ENCODE measurements around the gene HSD3B2.

The HSD3B2 gene

DNA sequence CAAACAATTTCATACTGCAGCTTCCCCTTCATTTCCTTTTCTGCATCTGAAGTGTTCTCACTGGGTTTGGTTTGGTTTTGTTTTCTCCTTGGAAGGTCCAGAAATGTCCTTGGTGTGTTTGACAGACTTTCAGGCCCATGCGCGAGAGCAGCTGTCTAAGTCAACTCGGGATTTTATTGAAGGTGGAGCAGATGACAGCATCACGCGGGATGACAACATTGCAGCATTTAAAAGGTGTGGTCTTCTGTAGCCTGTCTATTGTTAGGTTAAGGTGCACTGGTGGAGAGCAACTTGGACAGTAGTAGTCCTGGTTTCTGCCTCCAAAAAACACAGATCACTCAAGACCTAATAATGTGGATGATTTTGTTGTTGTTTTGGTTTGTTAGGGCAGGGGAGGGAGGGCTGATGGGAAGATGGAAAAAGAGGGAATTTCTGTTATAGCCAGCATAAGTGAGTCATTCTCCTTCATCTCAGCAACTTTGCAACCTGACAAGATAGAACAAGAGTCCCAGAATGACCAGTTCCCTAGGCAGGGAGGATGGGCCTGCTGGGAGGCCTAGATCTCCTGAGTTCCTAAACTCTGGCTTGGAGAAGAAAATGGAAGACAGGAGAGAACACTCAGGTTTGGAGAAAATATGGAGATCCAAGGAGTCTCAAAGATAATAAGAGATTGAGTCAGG, 33.8 kb upstream of the HSD3B2 start:
- DNase-seq (ENCODE audit: low spot score): no peak
- Histone ChIP-seq H3K4me3 (no peak overlapping the region), H3K27ac (no peak overlapping the region)
- TF ChIP-seq, protein P1, sequence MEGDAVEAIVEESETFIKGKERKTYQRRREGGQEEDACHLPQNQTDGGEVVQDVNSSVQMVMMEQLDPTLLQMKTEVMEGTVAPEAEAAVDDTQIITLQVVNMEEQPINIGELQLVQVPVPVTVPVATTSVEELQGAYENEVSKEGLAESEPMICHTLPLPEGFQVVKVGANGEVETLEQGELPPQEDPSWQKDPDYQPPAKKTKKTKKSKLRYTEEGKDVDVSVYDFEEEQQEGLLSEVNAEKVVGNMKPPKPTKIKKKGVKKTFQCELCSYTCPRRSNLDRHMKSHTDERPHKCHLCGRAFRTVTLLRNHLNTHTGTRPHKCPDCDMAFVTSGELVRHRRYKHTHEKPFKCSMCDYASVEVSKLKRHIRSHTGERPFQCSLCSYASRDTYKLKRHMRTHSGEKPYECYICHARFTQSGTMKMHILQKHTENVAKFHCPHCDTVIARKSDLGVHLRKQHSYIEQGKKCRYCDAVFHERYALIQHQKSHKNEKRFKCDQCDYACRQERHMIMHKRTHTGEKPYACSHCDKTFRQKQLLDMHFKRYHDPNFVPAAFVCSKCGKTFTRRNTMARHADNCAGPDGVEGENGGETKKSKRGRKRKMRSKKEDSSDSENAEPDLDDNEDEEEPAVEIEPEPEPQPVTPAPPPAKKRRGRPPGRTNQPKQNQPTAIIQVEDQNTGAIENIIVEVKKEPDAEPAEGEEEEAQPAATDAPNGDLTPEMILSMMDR (IDR thresholded peaks at IDR 0.05): no peak

DNA sequence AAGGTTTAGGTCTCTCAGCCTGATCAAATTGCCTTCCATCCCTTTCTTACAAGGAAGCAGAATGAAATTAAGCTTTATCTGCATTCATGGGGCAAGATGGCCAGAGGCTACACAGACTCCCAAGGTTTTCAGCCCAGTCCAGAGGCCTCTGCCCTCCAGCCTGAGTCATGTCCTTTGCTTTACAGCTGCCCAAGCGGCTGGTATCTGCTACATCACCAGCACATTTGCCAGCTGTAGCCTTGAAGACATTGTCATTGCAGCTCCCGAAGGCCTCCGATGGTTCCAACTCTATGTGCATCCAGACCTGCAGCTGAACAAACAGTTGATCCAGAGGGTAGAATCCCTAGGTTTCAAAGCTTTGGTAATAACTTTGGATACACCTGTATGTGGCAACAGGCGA, 30.4 kb upstream of the HSD3B2 start:
- no peak for DNase-seq (ENCODE audit: low spot score)
- TF ChIP-seq, protein P1 (IDR thresholded peaks at IDR 0.05): no peak
- no peak overlapping the region for H3K4me3 ChIP-seq
- no peak overlapping the region for H3K27ac ChIP-seq

DNA sequence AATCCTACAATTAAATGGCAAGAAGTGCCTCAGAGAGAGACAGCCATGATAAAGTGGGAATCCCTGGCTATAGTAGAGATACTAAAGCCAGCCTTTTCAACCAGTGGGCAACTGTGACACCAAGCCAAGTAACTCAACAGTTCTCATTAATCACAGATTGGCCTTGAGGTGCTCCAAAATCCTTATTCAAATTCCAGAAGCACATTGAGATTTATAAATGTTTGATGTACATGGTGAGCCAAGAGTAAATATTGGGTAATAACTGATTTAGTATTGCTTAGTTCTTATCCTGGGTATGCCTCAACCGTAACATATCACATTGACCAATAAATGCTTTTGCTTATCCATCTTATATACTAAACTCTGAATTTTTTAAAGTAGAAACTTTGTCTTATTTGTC, 29.3 kb upstream of the HSD3B2 start:
- DNase-seq (ENCODE audit: low spot score): no peak
- TF ChIP-seq, protein P1 (IDR thresholded peaks at IDR 0.05): no peak
- no peak overlapping the region for H3K27ac ChIP-seq

DNA sequence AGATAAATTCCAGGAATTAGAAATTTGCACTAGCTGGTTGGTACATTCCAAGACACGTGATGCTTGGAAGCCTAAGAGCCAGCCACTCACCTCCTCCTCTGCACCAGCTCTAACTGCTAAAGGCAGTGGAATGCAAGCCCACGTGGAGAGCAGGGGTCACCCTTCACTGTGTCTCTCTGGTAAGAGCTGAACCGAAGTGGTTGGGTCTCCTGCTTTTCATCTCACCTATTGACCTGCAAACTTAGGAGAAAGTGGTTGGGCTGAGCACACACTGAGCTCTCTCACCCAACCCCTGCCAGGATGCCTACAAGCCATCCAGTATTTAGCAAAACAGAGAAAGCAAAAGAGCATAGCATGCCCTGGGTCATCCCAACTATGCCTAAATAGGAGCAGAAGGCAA, 27.1 kb upstream of the HSD3B2 start:
- Histone ChIP-seq H3K4me3 (no peak overlapping the region), H3K27ac (no peak overlapping the region)
- no peak for DNase-seq (ENCODE audit: low spot score)
- TF ChIP-seq, protein P1 (IDR thresholded peaks at IDR 0.05): no peak

More for the DNA sequence above, 29.3 kb upstream of the HSD3B2 start:
- H3K4me3 ChIP-seq: no peak overlapping the region

DNA sequence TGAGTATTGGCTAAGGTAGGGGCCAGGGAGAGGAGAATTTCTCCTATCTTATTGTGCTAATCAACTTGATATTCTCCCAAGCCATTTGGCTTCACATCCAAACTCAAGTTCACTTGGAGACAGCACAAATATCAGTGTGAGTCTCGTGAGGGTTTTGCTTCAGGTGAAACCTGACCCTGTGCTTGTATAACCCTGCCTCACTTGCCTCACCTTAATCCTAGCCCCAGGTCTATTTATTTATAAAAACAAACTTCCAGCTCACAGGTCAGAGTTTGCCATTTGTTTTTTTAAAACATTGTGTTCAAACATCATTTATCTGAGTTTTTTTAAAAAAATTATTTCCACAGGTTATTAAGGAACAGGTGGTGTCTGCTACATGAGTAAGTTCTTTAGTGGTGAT, 26.5 kb upstream of the HSD3B2 start:
- TF ChIP-seq, protein P1 (IDR thresholded peaks at IDR 0.05): no peak
- no peak overlapping the region for H3K27ac ChIP-seq
- no peak for DNase-seq (ENCODE audit: low spot score)
- H3K4me3 ChIP-seq: no peak overlapping the region

DNA sequence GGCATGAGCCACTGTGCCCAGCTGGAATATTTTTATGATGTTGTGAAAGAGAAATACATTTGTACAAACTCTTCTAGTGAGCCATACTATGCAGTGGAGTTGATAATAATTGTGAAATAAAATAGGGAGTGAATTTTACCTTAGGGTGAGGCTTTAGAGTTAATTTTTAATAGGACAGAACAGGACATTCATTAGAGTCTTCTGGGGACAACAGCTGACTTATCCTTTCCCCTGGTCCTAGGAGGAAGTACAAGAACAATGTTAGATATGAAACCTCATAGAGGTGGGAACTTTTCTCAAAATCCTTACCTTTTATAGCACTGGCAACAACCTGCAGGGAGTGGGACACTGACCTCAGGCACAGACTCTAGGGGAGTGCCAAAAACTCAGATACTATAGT, 24.4 kb upstream of the HSD3B2 start:
- DNase-seq (ENCODE audit: low spot score): no peak

DNA sequence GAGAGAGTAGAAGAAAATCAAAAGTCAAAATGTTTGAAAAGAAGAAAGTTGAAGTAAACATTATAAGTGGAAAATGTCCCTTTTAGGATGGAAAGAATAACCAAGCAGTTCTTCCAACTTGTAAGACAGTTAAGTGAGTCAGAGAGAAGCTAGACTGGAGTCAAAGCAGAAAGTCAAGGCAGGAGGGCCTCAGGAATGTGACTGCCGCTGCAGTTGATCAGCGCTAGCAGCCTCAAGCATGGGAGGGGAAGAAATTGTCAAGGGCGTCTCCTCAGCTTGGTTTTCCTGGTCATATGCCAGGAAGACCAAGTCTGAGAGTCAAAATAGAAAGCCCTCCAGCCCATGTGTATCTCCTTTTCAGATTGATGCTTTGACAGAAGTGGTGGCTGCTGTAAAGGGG, 23.2 kb upstream of the HSD3B2 start:
- H3K27ac ChIP-seq: no peak overlapping the region
- TF ChIP-seq, protein P1 (IDR thresholded peaks at IDR 0.05): no peak
- DNase-seq (ENCODE audit: low spot score): no peak
- H3K4me3 ChIP-seq: no peak overlapping the region

More for the DNA sequence above, 24.4 kb upstream of the HSD3B2 start:
- TF ChIP-seq, protein P1 (IDR thresholded peaks at IDR 0.05): no peak
- Histone ChIP-seq H3K27ac (no peak overlapping the region), H3K4me3 (no peak overlapping the region)

Data from coronary artery (tissue), 2 donors.